ENCODE results near the gene GPR42. TPM values are rescaled to one million over a fixed set of nuclear protein-coding genes. Genes with fewer than 3 reads are reported as not detected.
A peak's percentile ranks its signal among the peaks of the same experiment; 100 is the strongest.

GPR42 gene
- total and polyA plus RNA-seq, 3 experiments from 2014 or later, result not detected

DNA sequence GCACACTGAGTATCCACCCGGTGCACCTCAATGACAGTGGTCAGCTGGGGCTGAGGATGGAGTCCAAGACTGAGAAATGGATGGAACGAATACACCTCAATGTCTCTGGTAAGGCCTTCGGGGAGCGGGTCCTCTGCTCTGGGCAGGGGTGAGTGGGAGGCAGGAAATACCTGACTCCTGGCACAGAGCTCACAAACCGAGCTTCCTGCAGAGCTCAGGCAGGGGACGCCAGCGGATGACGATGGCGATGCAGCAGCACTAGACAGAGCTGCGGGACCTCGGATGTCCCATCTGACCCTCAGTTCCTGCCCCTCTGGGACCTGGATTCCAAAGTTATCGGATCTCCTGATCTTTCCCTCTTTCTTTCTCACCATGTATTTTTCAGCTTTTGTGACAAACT, 38.1 kb upstream of the GPR42 start:
- Histone ChIP-seq H3K27ac (ENCODE audit: low read depth, low read length) (no peak overlapping the region), H3K4me1 (ENCODE audit: insufficient read depth, low read length) (peaks cover 6% of the 10 kb centered on the region), H3K9me3 (ENCODE audit: low read length) (no peaks in the 10 kb centered on the region), H3K27me3 (ENCODE audit: insufficient read depth, low read length, poor library complexity, severe bottlenecking) (peaks cover 11% of the 10 kb centered on the region), H3K4me3 (ENCODE audit: low read length) (no peak overlapping the region), H3K36me3 (ENCODE audit: insufficient read depth, low read length) (no peaks in the 10 kb centered on the region)
- Mint-ChIP-seq H3K27ac (no peak overlapping the region), H3K9me3 (no peaks in the 10 kb centered on the region), H3K4me3 (no peak overlapping the region), H3K27me3 (peaks cover 13 to 61% of the 10 kb centered on the region in 2 donors), H3K4me1 (peaks cover 3 to 8% (median 7%) of the 10 kb centered on the region in 3 donors), H3K36me3 (no peaks in the 10 kb centered on the region)
- ChIA-PET CTCF (interaction anchor here (1.2 to 1.5 kb wide), 2 partner anchors 135 to 191 kb away, joined by 3 to 5 read pairs; no protein-coding TSS in a partner anchor), POLR2A (no interaction called here)
- peak in 1 of 5 donors; percentile 27 for DNase-seq

- Histone ChIP-seq H3K4me3 (ENCODE audit: low read length) (no peak overlapping the region), H3K9me3 (ENCODE audit: low read length) (no peaks in the 10 kb centered on the region), H3K27me3 (ENCODE audit: insufficient read depth, low read length, poor library complexity, severe bottlenecking) (peaks cover 11% of the 10 kb centered on the region), H3K36me3 (ENCODE audit: insufficient read depth, low read length) (no peaks in the 10 kb centered on the region), H3K4me1 (ENCODE audit: insufficient read depth, low read length) (peaks cover 6% of the 10 kb centered on the region), H3K27ac (ENCODE audit: low read depth, low read length) (no peak overlapping the region)
- no peaks in the 10 kb centered on the region for H3K36me3 Mint-ChIP-seq
- POLR2A ChIA-PET, result no interaction called here
- H3K27me3 Mint-ChIP-seq, result peaks cover 13 to 55% of the 10 kb centered on the region in 2 donors
- H3K4me3 Mint-ChIP-seq, result no peak overlapping the region
- CTCF ChIA-PET, result no interaction called here
- DNase-seq, result no peak
- no peaks in the 10 kb centered on the region for H3K9me3 Mint-ChIP-seq
- no peak overlapping the region for H3K27ac Mint-ChIP-seq
- H3K4me1 Mint-ChIP-seq, result peaks cover 3 to 8% (median 7%) of the 10 kb centered on the region in 3 donors
Measured at GRCh38 chr19:35334144-35334753, 36.6 kb upstream of the GPR42 start.

DNA sequence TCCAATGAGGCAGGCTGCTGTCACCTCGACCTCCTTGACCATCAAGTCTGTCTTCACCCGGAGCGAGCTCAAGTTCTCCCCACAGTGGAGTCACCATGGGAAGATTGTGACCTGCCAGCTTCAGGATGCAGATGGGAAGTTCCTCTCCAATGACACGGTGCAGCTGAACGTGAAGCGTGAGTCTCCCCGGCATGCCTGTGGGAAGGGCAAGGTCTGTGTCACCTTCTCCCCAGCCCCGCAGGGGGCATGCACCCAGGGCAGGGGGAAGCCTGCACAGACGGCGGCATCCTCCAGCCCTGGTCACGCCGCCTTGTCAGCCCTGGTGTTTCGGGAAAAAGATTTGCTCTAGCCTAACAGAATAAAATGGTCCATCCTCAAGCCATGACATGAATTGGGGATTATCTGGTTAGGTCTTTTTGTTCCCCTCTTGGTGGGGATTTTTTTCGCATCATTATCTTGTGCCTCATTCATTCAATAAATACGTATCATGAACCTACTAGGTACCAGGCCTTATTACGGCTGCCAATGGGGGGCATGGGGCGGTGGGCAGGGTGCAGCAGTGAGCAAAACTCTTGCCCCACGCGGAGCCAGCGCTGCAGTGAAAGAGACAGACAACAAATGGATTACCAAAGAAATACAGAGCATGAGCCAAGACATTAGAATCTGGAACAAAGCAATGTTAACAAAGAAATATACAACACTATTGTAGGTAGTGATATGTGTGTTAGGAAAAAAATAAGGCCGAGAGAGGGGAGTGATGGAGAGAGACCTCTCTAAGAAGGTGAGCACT, 34.5 kb upstream of the GPR42 start:
- Histone ChIP-seq H3K36me3 (ENCODE audit: insufficient read depth, low read length) (no peaks in the 10 kb centered on the region), H3K27ac (ENCODE audit: low read depth, low read length) (no peak overlapping the region), H3K9me3 (ENCODE audit: low read length) (no peaks in the 10 kb centered on the region), H3K4me3 (ENCODE audit: low read length) (no peak overlapping the region), H3K27me3 (ENCODE audit: insufficient read depth, low read length, poor library complexity, severe bottlenecking) (peaks cover 11% of the 10 kb centered on the region), H3K4me1 (ENCODE audit: insufficient read depth, low read length) (peaks cover 6% of the 10 kb centered on the region)
- CTCF ChIA-PET, result interaction anchor here (1.3 kb wide), 1 partner anchor 16 kb away, joined by 4 read pairs; no protein-coding TSS in a partner anchor
- Mint-ChIP-seq H3K4me1 (peaks cover 3 to 8% (median 7%) of the 10 kb centered on the region in 3 donors), H3K9me3 (no peaks in the 10 kb centered on the region), H3K27ac (peak overlapping the region in 1 of 8 donors; percentile 56), H3K27me3 (peaks cover 8 to 40% of the 10 kb centered on the region in 2 donors), H3K36me3 (no peaks in the 10 kb centered on the region), H3K4me3 (no peak overlapping the region)
- POLR2A ChIA-PET, result no interaction called here
- DNase-seq, result no peak

GRCh38 chr19:35337097-35337983, 33.5 kb upstream of the GPR42 start:
- no peaks in the 10 kb centered on the region for H3K9me3 Mint-ChIP-seq
- Histone ChIP-seq H3K9me3 (ENCODE audit: low read length) (no peaks in the 10 kb centered on the region), H3K4me3 (ENCODE audit: low read length) (no peak overlapping the region), H3K36me3 (ENCODE audit: insufficient read depth, low read length) (no peaks in the 10 kb centered on the region), H3K27ac (ENCODE audit: low read depth, low read length) (no peak overlapping the region), H3K27me3 (ENCODE audit: insufficient read depth, low read length, poor library complexity, severe bottlenecking) (peaks cover 11% of the 10 kb centered on the region), H3K4me1 (ENCODE audit: insufficient read depth, low read length) (peaks cover 6% of the 10 kb centered on the region)
- peaks cover 3 to 8% (median 7%) of the 10 kb centered on the region in 3 donors for H3K4me1 Mint-ChIP-seq
- ChIA-PET POLR2A (no interaction called here), CTCF (no interaction called here)
- DNase-seq, result no peak
- H3K27ac Mint-ChIP-seq, result no peak overlapping the region
- no peak overlapping the region for H3K4me3 Mint-ChIP-seq
- peaks cover 9 to 37% of the 10 kb centered on the region in 2 donors for H3K27me3 Mint-ChIP-seq
- H3K36me3 Mint-ChIP-seq, result no peaks in the 10 kb centered on the region

DNA sequence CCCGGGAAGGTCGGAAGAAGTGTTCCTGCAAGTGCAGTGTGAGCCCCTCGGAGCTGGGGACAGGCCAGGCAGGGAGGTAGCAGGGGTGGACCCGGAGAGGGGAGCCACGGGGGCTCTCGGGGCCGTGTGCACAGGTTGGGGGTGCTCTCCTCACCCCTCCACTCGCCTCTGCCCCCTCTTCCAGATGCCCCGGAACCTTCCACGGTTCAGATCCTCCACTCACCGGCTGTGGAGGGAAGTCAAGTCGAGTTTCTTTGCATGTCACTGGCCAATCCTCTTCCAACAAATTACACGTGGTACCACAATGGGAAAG, 32.9 kb upstream of the GPR42 start:
- peaks cover 10 to 33% of the 10 kb centered on the region in 2 donors for H3K27me3 Mint-ChIP-seq
- ChIA-PET CTCF (no interaction called here), POLR2A (no interaction called here)
- H3K27ac ChIP-seq (ENCODE audit: low read depth, low read length), result no peak overlapping the region
- no peak overlapping the region for H3K27ac Mint-ChIP-seq
- H3K36me3 Mint-ChIP-seq, result no peaks in the 10 kb centered on the region
- no peak for DNase-seq
- no peaks in the 10 kb centered on the region for H3K9me3 ChIP-seq (ENCODE audit: low read length)
- no peak overlapping the region for H3K4me3 Mint-ChIP-seq
- H3K36me3 ChIP-seq (ENCODE audit: insufficient read depth, low read length), result no peaks in the 10 kb centered on the region
- H3K4me1 ChIP-seq (ENCODE audit: insufficient read depth, low read length), result peaks cover under 1% of the 10 kb centered on the region
- H3K27me3 ChIP-seq (ENCODE audit: insufficient read depth, low read length, poor library complexity, severe bottlenecking), result peaks cover 7% of the 10 kb centered on the region
- no peaks in the 10 kb centered on the region for H3K9me3 Mint-ChIP-seq
- peaks cover 1 to 3% (median 3%) of the 10 kb centered on the region in 3 donors for H3K4me1 Mint-ChIP-seq
- H3K4me3 ChIP-seq (ENCODE audit: low read length), result no peak overlapping the region

GRCh38 chr19:35340431-35340830, 30.4 kb upstream of the GPR42 start:
- Mint-ChIP-seq H3K4me3 (no peak overlapping the region), H3K4me1 (no peaks in the 10 kb centered on the region), H3K27ac (no peak overlapping the region), H3K27me3 (peaks cover 7 to 23% of the 10 kb centered on the region in 2 donors), H3K36me3 (no peaks in the 10 kb centered on the region), H3K9me3 (no peaks in the 10 kb centered on the region)
- Histone ChIP-seq H3K27ac (ENCODE audit: low read depth, low read length) (no peak overlapping the region), H3K27me3 (ENCODE audit: insufficient read depth, low read length, poor library complexity, severe bottlenecking) (peaks cover 4% of the 10 kb centered on the region), H3K36me3 (ENCODE audit: insufficient read depth, low read length) (no peaks in the 10 kb centered on the region), H3K9me3 (ENCODE audit: low read length) (no peaks in the 10 kb centered on the region), H3K4me3 (ENCODE audit: low read length) (no peak overlapping the region), H3K4me1 (ENCODE audit: insufficient read depth, low read length) (no peaks in the 10 kb centered on the region)
- DNase-seq, result no peak
- ChIA-PET CTCF (interaction anchor here (1.2 kb wide), 1 partner anchor 13 kb away, joined by 3 read pairs; no protein-coding TSS in a partner anchor), POLR2A (no interaction called here)

DNA sequence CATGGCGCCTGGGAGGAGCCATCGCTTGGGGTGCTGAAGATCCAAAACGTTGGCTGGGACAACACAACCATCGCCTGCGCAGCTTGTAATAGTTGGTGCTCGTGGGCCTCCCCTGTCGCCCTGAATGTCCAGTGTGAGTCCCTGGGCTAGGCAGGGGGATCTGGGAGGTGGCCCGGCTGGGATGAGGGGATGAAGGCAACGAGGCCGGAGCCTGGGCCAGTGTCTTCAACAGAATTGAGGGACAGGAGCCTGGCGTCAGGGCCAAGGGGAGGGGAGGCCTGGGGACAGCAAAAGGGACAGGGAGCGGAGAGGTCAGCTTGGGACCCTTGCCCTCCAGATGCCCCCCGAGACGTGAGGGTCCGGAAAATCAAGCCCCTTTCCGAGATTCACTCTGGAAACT, 29.9 kb upstream of the GPR42 start:
- Histone ChIP-seq H3K4me3 (ENCODE audit: low read length) (no peak overlapping the region), H3K27me3 (ENCODE audit: insufficient read depth, low read length, poor library complexity, severe bottlenecking) (peaks cover 4% of the 10 kb centered on the region), H3K36me3 (ENCODE audit: insufficient read depth, low read length) (no peaks in the 10 kb centered on the region), H3K27ac (ENCODE audit: low read depth, low read length) (no peak overlapping the region), H3K9me3 (ENCODE audit: low read length) (no peaks in the 10 kb centered on the region), H3K4me1 (ENCODE audit: insufficient read depth, low read length) (no peaks in the 10 kb centered on the region)
- POLR2A ChIA-PET, result no interaction called here
- Mint-ChIP-seq H3K36me3 (no peaks in the 10 kb centered on the region), H3K27ac (no peak overlapping the region), H3K27me3 (peaks cover 7 to 28% of the 10 kb centered on the region in 2 donors), H3K4me3 (no peak overlapping the region), H3K4me1 (peaks cover 4 to 5% (median 4%) of the 10 kb centered on the region in 3 donors), H3K9me3 (no peaks in the 10 kb centered on the region)
- DNase-seq, result no peak
- CTCF ChIA-PET, result no interaction called here
